ENCODE data around the gene BCAR3.
A peak's percentile ranks its signal among the peaks of the same experiment; 100 is the strongest.

Gene BCAR3

DNA sequence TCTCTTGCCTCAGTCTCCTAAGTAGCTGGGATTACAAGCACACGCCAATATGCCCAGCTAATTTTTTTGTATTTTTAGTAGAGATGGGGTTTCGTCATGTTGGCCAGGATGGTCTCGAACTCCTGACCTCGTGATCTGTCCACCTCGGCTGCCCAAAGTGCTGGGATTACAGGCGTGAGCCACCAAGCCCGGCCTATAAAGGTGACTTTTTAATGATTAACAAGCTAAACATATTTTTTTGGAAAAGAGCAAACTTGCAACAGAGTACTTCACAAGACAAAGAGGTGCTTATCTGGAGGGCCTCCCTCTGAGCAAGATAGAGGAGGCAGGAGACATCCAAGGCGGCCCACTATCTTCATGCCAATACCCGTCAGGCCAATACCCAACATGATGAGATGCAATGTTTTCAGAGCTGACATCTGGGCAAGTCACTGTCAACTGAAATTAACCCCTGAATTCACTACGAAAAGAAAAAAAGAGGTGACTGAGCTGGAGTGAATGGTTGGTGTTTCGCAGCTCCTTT lies 10.5 kb downstream of the BCAR3 start:
- POLR2A ChIA-PET: interaction anchor here (0.8 to 1.9 kb wide), 2 partner anchors 9 to 10 kb away, joined by 3 to 10 read pairs; partner anchors contain the start of gene BCAR3
- Histone ChIP-seq H3K27ac (ENCODE audit: extremely low read depth, low read depth, low read length) (no peak overlapping the region), H3K4me3 (ENCODE audit: low read depth, low read length) (no peak overlapping the region), H3K36me3 (ENCODE audit: control insufficient read depth in 2 of 2, insufficient read depth in 1 of 2, low read length in 2 of 2) (peaks cover 0 to 9% of the 10 kb centered on the region in 2 experiments; a peak in 1 of 3 replicates), H3K4me1 (ENCODE audit: control insufficient read depth, insufficient read depth, low read length) (peaks cover 17% of the 10 kb centered on the region), H3K9me3 (ENCODE audit: control insufficient read depth, insufficient read depth, low read depth, low read length) (no peaks in the 10 kb centered on the region)
- CTCF ChIA-PET: interaction anchor here (0.8 to 3.0 kb wide), 7 partner anchors 9 to 174 kb away, joined by 3 to 18 read pairs (median 7); partner anchors contain the start of gene BCAR3
- TF ChIP-seq ZFHX2 (tag by site-specific recombination; conservative IDR thresholded peaks at IDR 0.05): no peak
- no peak for TF ChIP-seq PRDM1 (tag by site-specific recombination; IDR thresholded peaks at IDR 0.05)
- TF ChIP-seq ZNF777 (tag by site-specific recombination; IDR thresholded peaks at IDR 0.05; ENCODE audit: borderline replicate concordance): no peak
- TF ChIP-seq ZNF146 (tag by site-specific recombination; IDR thresholded peaks at IDR 0.05): no peak
- TF ChIP-seq SETDB1 (IDR thresholded peaks at IDR 0.05; ENCODE audit: insufficient read length, low read length): no peak
- no peak for TF ChIP-seq ZNF660 (tag by site-specific recombination; IDR thresholded peaks at IDR 0.05)
- TF ChIP-seq HOXD13 (CRISPR knock-in tag; IDR thresholded peaks at IDR 0.05; ENCODE audit: borderline replicate concordance): no peak

DNA sequence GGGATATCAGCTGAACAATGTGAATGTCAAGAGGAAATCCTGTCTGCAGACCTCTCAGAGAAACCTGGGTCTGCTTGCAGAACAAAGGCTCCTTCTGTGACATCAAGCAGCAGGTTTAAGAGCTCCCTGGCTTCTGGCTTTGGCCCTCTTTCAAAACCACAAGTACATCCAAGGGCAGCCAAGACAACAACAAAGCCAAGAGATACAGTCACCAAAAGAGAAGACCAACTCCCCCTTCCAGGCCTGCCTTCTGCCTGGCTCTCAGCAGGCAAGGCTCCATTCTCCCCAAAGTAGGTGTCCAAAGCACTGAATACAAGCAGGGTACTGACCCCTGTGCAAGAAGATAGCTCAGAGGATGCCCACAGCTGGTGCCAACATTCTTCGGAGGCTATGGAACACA lies 11.5 kb downstream of the BCAR3 start:
- Histone ChIP-seq H3K4me1 (ENCODE audit: control insufficient read depth, insufficient read depth, low read length) (peaks cover 19% of the 10 kb centered on the region), H3K4me3 (ENCODE audit: low read depth, low read length) (no peak overlapping the region), H3K36me3 (ENCODE audit: control insufficient read depth in 2 of 2, insufficient read depth in 1 of 2, low read length in 2 of 2) (peaks cover 0 to 9% of the 10 kb centered on the region in 2 experiments; a peak in 1 of 3 replicates), H3K9me3 (ENCODE audit: control insufficient read depth, insufficient read depth, low read depth, low read length) (no peaks in the 10 kb centered on the region), H3K27ac (ENCODE audit: extremely low read depth, low read depth, low read length) (no peak overlapping the region)
- POLR2A ChIA-PET: no interaction called here
- CTCF ChIA-PET: interaction anchor here (0.7 to 2.8 kb wide), 4 partner anchors 8 to 175 kb away, joined by 3 to 18 read pairs (median 5); partner anchors contain the start of gene BCAR3
- TF ChIP-seq ZXDB (tag by site-specific recombination; IDR thresholded peaks at IDR 0.05) (peak; percentile 46), REPIN1 (tag by site-specific recombination; IDR thresholded peaks at IDR 0.05; ENCODE audit: low read depth) (no peak), ZNF596 (tag by site-specific recombination; IDR thresholded peaks at IDR 0.05) (no peak), ZNF416 (tag by site-specific recombination; IDR thresholded peaks at IDR 0.05) (no peak), GLIS1 (tag by site-specific recombination; IDR thresholded peaks at IDR 0.05) (no peak), ZNF785 (tag by site-specific recombination; IDR thresholded peaks at IDR 0.05) (no peak), ZNF600 (tag by site-specific recombination; IDR thresholded peaks at IDR 0.05) (0 out of 2 replicates have a peak, but pooled peaks have one; percentile 38), ZNF654 (tag by site-specific recombination; IDR thresholded peaks at IDR 0.05; ENCODE audit: low read depth) (no peak), KLF16 (tag by site-specific recombination; IDR thresholded peaks at IDR 0.05) (no peak), OSR2 (tag by site-specific recombination; IDR thresholded peaks at IDR 0.05) (peak; percentile 85), RBAK (tag by site-specific recombination; IDR thresholded peaks at IDR 0.05) (no peak), ZNF157 (tag by site-specific recombination; IDR thresholded peaks at IDR 0.05) (no peak)
- TF ChIP-seq, protein P1, sequence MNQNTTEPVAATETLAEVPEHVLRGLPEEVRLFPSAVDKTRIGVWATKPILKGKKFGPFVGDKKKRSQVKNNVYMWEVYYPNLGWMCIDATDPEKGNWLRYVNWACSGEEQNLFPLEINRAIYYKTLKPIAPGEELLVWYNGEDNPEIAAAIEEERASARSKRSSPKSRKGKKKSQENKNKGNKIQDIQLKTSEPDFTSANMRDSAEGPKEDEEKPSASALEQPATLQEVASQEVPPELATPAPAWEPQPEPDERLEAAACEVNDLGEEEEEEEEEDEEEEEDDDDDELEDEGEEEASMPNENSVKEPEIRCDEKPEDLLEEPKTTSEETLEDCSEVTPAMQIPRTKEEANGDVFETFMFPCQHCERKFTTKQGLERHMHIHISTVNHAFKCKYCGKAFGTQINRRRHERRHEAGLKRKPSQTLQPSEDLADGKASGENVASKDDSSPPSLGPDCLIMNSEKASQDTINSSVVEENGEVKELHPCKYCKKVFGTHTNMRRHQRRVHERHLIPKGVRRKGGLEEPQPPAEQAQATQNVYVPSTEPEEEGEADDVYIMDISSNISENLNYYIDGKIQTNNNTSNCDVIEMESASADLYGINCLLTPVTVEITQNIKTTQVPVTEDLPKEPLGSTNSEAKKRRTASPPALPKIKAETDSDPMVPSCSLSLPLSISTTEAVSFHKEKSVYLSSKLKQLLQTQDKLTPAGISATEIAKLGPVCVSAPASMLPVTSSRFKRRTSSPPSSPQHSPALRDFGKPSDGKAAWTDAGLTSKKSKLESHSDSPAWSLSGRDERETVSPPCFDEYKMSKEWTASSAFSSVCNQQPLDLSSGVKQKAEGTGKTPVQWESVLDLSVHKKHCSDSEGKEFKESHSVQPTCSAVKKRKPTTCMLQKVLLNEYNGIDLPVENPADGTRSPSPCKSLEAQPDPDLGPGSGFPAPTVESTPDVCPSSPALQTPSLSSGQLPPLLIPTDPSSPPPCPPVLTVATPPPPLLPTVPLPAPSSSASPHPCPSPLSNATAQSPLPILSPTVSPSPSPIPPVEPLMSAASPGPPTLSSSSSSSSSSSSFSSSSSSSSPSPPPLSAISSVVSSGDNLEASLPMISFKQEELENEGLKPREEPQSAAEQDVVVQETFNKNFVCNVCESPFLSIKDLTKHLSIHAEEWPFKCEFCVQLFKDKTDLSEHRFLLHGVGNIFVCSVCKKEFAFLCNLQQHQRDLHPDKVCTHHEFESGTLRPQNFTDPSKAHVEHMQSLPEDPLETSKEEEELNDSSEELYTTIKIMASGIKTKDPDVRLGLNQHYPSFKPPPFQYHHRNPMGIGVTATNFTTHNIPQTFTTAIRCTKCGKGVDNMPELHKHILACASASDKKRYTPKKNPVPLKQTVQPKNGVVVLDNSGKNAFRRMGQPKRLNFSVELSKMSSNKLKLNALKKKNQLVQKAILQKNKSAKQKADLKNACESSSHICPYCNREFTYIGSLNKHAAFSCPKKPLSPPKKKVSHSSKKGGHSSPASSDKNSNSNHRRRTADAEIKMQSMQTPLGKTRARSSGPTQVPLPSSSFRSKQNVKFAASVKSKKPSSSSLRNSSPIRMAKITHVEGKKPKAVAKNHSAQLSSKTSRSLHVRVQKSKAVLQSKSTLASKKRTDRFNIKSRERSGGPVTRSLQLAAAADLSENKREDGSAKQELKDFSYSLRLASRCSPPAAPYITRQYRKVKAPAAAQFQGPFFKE (tag by site-specific recombination; IDR thresholded peaks at IDR 0.05; ENCODE audit: borderline replicate concordance): no peak
- TF ChIP-seq, protein P2, sequence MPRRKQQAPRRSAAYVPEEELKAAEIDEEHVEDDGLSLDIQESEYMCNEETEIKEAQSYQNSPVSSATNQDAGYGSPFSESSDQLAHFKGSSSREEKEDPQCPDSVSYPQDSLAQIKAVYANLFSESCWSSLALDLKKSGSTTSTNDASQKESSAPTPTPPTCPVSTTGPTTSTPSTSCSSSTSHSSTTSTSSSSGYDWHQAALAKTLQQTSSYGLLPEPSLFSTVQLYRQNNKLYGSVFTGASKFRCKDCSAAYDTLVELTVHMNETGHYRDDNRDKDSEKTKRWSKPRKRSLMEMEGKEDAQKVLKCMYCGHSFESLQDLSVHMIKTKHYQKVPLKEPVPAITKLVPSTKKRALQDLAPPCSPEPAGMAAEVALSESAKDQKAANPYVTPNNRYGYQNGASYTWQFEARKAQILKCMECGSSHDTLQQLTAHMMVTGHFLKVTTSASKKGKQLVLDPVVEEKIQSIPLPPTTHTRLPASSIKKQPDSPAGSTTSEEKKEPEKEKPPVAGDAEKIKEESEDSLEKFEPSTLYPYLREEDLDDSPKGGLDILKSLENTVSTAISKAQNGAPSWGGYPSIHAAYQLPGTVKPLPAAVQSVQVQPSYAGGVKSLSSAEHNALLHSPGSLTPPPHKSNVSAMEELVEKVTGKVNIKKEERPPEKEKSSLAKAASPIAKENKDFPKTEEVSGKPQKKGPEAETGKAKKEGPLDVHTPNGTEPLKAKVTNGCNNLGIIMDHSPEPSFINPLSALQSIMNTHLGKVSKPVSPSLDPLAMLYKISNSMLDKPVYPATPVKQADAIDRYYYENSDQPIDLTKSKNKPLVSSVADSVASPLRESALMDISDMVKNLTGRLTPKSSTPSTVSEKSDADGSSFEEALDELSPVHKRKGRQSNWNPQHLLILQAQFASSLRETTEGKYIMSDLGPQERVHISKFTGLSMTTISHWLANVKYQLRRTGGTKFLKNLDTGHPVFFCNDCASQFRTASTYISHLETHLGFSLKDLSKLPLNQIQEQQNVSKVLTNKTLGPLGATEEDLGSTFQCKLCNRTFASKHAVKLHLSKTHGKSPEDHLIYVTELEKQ (tag by site-specific recombination; IDR thresholded peaks at IDR 0.05; ENCODE audit: borderline replicate concordance): no peak
- TF ChIP-seq, protein P3, sequence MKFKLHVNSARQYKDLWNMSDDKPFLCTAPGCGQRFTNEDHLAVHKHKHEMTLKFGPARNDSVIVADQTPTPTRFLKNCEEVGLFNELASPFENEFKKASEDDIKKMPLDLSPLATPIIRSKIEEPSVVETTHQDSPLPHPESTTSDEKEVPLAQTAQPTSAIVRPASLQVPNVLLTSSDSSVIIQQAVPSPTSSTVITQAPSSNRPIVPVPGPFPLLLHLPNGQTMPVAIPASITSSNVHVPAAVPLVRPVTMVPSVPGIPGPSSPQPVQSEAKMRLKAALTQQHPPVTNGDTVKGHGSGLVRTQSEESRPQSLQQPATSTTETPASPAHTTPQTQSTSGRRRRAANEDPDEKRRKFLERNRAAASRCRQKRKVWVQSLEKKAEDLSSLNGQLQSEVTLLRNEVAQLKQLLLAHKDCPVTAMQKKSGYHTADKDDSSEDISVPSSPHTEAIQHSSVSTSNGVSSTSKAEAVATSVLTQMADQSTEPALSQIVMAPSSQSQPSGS (tag by site-specific recombination; IDR thresholded peaks at IDR 0.05; ENCODE audit: low read depth): no peak
